D721Med (cell line): ENCODE results near the gene LGALS3.

ENCODE experiments used
- DNase-seq: peaks from one replicate; pipeline ENCODE4 v3.0.0; 2011; ENCODE audit warnings: low spot score; ENCODE audit not compliant: insufficient read length
- FAIRE-seq: peaks from 2 replicates; lab custom pipeline; 2011; peaks lifted over from hg19 to GRCh38; lab: Jason Lieb, UNC
- TF ChIP-seq, protein P1 (sequence below): IDR thresholded peaks from 2 replicates; pipeline ENCODE4 v1.5.1; 2012; ENCODE audit warnings: mild to moderate bottlenecking, control low read depth; ENCODE audit not compliant: insufficient read depth; ENCODE audit errors: missing control alignments

LGALS3 gene

DNA sequence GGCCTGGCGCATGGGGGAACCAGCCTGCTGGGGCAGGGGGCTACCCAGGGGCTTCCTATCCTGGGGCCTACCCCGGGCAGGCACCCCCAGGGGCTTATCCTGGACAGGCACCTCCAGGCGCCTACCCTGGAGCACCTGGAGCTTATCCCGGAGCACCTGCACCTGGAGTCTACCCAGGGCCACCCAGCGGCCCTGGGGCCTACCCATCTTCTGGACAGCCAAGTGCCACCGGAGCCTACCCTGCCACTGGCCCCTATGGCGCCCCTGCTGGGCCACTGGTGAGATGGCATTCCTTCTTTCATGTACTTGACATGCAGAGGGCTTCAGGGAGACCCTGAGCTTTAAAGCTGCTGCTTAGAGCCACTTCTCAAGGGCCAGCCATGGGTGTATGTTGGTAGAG lies 9.0 kb downstream of the LGALS3 start:
- TF ChIP-seq, protein P1, sequence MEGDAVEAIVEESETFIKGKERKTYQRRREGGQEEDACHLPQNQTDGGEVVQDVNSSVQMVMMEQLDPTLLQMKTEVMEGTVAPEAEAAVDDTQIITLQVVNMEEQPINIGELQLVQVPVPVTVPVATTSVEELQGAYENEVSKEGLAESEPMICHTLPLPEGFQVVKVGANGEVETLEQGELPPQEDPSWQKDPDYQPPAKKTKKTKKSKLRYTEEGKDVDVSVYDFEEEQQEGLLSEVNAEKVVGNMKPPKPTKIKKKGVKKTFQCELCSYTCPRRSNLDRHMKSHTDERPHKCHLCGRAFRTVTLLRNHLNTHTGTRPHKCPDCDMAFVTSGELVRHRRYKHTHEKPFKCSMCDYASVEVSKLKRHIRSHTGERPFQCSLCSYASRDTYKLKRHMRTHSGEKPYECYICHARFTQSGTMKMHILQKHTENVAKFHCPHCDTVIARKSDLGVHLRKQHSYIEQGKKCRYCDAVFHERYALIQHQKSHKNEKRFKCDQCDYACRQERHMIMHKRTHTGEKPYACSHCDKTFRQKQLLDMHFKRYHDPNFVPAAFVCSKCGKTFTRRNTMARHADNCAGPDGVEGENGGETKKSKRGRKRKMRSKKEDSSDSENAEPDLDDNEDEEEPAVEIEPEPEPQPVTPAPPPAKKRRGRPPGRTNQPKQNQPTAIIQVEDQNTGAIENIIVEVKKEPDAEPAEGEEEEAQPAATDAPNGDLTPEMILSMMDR: no peak
- no peak for DNase-seq
- no peak for FAIRE-seq

DNA sequence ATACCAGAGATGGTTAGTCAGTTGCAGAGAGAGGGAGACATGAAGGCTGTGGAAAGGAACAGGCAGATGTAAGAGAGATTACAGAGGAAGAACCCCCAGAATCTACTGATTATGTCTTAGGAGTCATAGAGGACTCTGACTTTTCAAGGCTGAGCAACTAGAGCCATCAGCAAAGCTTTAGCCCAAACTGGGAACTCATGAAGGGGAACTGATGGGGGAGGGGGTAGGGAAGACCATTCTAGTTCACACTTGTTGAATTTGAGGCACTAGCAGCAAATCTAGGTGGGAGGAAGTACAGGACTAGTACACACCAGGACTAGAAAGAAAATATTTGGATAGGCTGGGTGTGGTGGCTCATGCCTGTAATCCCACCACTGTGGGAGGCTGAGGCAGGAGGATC lies 10.1 kb downstream of the LGALS3 start:
- TF ChIP-seq, protein P1: no peak
- no peak for FAIRE-seq
- no peak for DNase-seq

GRCh38 chr14:55139696-55140509 lies 10.9 kb downstream of the LGALS3 start:
- TF ChIP-seq, protein P1: no peak
- no peak for FAIRE-seq
- no peak for DNase-seq

- FAIRE-seq (no peak), DNase-seq (no peak)
- TF ChIP-seq, protein P1: no peak
These were observed 12.8 kb downstream of the LGALS3 start for GRCh38 chr14:55141825-55142224.

- DNase-seq (no peak), FAIRE-seq (no peak)
- TF ChIP-seq, protein P1: no peak
These were observed 13.4 kb downstream of the LGALS3 start for GRCh38 chr14:55142466-55142865.

GRCh38 chr14:55146425-55146824 lies 17.4 kb downstream of the LGALS3 start:
- FAIRE-seq (no peak), DNase-seq (no peak)
- TF ChIP-seq, protein P1: no peak

DNA sequence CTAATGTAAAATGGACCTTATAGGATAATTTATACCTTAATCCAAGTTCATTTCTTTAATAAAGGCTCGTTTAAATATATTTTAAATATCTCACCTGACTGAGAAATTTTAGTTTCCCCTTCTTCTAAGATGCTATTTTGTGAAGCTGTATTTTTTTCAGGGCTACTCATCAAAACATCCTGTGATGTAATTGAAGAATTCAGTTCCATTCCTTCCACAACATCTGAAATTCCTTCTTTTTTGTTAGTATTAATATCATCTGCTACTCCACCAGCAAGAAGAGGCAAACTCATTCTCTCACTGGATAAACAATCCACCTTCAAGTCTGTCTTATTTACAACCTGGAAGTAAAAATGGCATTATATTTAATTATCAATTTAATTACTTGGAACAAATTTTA lies 22.5 kb downstream of the LGALS3 start:
- FAIRE-seq: no peak
- TF ChIP-seq, protein P1: no peak
- no peak for DNase-seq
